ENCODE data around the gene ARF6. TPM values are rescaled to one million over a fixed set of nuclear protein-coding genes. Genes with fewer than 3 reads are reported as not detected.
A peak's percentile ranks its signal among the peaks of the same experiment; 100 is the strongest.

Gene ARF6
- total RNA-seq, 4 donors from 2014 or later: 20.7 to 40.0 (median 30.8) TPM

- intact Hi-C loops (cut with DNase I; ENCODE audit: low total_unique reads): loop anchor here (2.0 to 5.0 kb wide), 3 partner anchors 86 to 266 kb away; partner anchors contain the start of genes DNAAF2, KLHDC2 and RPS29
- in situ Hi-C loops (cut with MboI; ENCODE audit: low sequenced_read_pairs in 4 of 4): loop anchor here in 2 of 4 donors (25.0 kb wide), 1 partner anchor 684 kb away; the partner anchor contains the start of gene MAP4K5 (in 2 of the 2)
- Histone ChIP-seq H3K4me3 (peak overlapping the region; percentile 78 to 95 (median 86)), H3K4me1 (peaks cover 40 to 44% of the 10 kb centered on the region in 2 donors), H3K9me3 (no peaks in the 10 kb centered on the region), H3K27me3 (no peaks in the 10 kb centered on the region), H3K27ac (peak overlapping the region; percentile 92 to 98 (median 96)), H3K36me3 (peaks cover 0 to 20% of the 10 kb centered on the region in 2 donors)
- ATAC-seq: no peak
- DNase-seq: no peak
- TF ChIP-seq CTCF (IDR thresholded peaks at IDR 0.05 in 4 of 5, conservative IDR thresholded peaks at IDR 0.05 in 1 of 5) (peak in 2 of 5 experiments; percentile 8 to 9), POLR2A (IDR thresholded peaks at IDR 0.05) (no peak)
Observed at GRCh38 chr14:49853158-49853477, 39.8 kb upstream of the ARF6 start.

DNA sequence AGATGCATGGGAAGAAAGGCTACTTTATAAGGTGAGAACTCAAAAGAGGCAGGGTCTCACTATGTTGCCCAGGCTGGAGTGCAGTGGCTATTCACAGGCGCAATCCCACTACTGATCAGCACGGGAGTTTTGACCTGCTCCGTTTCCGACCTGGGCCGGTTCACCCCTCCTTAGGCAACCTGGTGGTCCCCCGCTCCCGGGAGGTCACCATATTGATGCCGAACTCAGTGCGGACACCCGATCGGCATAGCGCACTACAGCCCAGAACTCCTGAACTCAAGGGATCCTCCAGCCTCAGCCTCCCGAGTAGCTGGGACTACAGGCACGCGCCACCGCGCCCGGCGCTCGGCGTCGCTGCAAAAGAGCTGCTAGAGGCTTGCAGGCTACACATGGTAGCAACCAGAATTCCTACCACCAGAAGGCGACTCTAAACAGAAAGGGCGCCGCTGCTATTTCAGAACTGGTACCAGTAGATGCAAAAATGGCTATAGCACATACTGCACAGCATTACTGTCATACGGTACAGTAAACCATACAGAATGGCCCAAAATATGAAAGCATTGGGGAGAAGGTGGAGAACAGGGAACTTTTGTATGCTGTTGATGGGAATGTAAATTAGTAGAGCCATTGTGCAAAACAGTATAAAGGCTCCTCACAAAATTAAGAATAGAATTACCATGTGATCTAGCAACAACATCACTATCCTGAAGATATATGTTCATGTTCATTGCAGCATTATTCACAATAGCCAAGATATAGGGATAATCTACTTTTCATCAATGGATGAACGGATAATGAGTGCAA, 39.1 kb upstream of the ARF6 start:
- H3K4me3 ChIP-seq: peak overlapping the region; percentile 78 to 95 (median 86)
- peaks cover 0 to 20% of the 10 kb centered on the region in 2 donors for H3K36me3 ChIP-seq
- DNase-seq (peak; percentile 35 to 70), ATAC-seq (peak in 1 of 2 donors; percentile 48)
- intact Hi-C loops (cut with DNase I; ENCODE audit: low total_unique reads): loop anchor here (2.0 to 5.0 kb wide), 3 partner anchors 86 to 266 kb away; partner anchors contain the start of genes DNAAF2, KLHDC2 and RPS29
- TF ChIP-seq CTCF (IDR thresholded peaks at IDR 0.05 in 4 of 5, conservative IDR thresholded peaks at IDR 0.05 in 1 of 5): peak; percentile 64 to 85 (median 79)
- no peak for TF ChIP-seq POLR2A (IDR thresholded peaks at IDR 0.05)
- peaks cover 42 to 48% of the 10 kb centered on the region in 2 donors for H3K4me1 ChIP-seq
- peak overlapping the region in 3 of 4 donors; percentile 92 to 98 (median 97) for H3K27ac ChIP-seq
- H3K27me3 ChIP-seq: no peaks in the 10 kb centered on the region
- in situ Hi-C loops (cut with MboI; ENCODE audit: low sequenced_read_pairs in 4 of 4): loop anchor here in 2 of 4 donors (25.0 kb wide), 1 partner anchor 684 kb away; the partner anchor contains the start of gene MAP4K5 (in 2 of the 2)
- no peaks in the 10 kb centered on the region for H3K9me3 ChIP-seq

DNA sequence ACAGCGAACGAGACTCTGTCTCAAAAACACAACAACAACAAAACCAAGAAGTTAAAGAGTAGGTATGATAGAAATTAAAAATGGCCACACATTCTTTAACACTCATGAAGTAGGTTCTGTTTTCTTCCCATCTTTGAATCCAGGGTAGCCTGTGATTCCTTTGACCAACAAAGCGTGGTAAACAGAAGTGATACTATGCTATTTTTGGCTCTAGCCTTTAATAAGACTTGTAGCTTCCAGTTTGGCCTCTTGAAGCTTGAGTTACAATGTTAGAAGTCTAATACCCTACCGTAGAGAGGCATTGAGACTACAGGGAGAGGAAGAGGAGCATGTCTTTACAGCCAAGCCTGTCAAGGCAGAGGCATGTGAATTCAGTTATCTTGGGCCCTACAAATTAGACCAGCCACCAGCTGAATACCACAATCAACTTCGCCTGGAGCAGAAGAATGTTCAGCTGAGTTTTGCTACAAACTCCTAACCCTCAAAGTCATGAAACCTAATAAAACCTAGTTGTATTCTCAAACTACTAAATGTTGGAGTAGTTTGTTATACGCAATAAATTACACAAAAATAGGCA, 35.4 kb upstream of the ARF6 start:
- intact Hi-C loops (cut with DNase I; ENCODE audit: low total_unique reads) (no loop called here), in situ Hi-C loops (cut with MboI; ENCODE audit: low sequenced_read_pairs in 4 of 4) (loop anchor here in 2 of 4 donors (25.0 kb wide), 1 partner anchor 680 kb away; the partner anchor contains the start of gene MAP4K5 (in 2 of the 2))
- Histone ChIP-seq H3K4me3 (peak overlapping the region in 1 of 4 donors; percentile 21), H3K4me1 (peaks cover 15 to 18% of the 10 kb centered on the region in 2 donors), H3K9me3 (no peaks in the 10 kb centered on the region), H3K27ac (peak overlapping the region; percentile 83 to 90 (median 87)), H3K27me3 (no peaks in the 10 kb centered on the region), H3K36me3 (no peaks in the 10 kb centered on the region)
- DNase-seq: no peak
- ATAC-seq: peak; percentile 51
- TF ChIP-seq CTCF (IDR thresholded peaks at IDR 0.05 in 4 of 5, conservative IDR thresholded peaks at IDR 0.05 in 1 of 5) (no peak), POLR2A (IDR thresholded peaks at IDR 0.05) (peak in 1 of 2 donors; percentile 61)

DNA sequence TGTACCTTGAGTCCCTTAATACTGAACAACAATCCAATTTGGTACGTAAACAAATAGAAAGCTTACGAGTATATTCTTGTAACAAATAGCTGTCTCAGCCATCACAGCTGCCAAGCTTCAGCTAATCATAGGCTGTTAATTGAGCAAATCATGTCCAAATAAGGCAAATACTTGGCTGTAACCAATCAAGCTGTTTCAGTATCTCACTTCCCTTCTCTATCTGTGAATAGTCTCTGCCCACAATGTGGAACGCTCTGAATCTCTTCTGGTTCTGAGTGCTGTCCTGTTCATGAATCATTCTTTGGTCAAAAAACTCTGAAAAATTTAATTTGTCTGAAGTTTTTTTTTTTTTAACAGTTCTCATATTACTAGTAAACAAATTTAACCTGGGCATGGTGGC, 34.5 kb upstream of the ARF6 start:
- Histone ChIP-seq H3K9me3 (no peaks in the 10 kb centered on the region), H3K27ac (peak overlapping the region; percentile 83 to 90 (median 87)), H3K27me3 (no peaks in the 10 kb centered on the region), H3K4me3 (no peak overlapping the region), H3K4me1 (peaks cover 15 to 19% of the 10 kb centered on the region in 2 donors), H3K36me3 (no peaks in the 10 kb centered on the region)
- ATAC-seq (no peak), DNase-seq (no peak)
- TF ChIP-seq CTCF (IDR thresholded peaks at IDR 0.05 in 4 of 5, conservative IDR thresholded peaks at IDR 0.05 in 1 of 5) (no peak), POLR2A (IDR thresholded peaks at IDR 0.05) (no peak)
- intact Hi-C loops (cut with DNase I; ENCODE audit: low total_unique reads) (no loop called here), in situ Hi-C loops (cut with MboI; ENCODE audit: low sequenced_read_pairs in 4 of 4) (loop anchor here in 2 of 4 donors (25.0 kb wide), 1 partner anchor 679 kb away; the partner anchor contains the start of gene MAP4K5 (in 2 of the 2))

Measured in gastrocnemius medialis (tissue), 4 donors.